HG02870 (cell line): ENCODE data around the gene HSPA9.

Experiments used
- ATAC-seq: cut with Tn5 transposase; IDR thresholded peaks from one replicate; pipeline ENCODE4 v1.9.1; 2021; ENCODE audit warnings: mild to moderate bottlenecking, moderate library complexity; ENCODE audit not compliant: unreplicated experiment

The HSPA9 gene

DNA sequence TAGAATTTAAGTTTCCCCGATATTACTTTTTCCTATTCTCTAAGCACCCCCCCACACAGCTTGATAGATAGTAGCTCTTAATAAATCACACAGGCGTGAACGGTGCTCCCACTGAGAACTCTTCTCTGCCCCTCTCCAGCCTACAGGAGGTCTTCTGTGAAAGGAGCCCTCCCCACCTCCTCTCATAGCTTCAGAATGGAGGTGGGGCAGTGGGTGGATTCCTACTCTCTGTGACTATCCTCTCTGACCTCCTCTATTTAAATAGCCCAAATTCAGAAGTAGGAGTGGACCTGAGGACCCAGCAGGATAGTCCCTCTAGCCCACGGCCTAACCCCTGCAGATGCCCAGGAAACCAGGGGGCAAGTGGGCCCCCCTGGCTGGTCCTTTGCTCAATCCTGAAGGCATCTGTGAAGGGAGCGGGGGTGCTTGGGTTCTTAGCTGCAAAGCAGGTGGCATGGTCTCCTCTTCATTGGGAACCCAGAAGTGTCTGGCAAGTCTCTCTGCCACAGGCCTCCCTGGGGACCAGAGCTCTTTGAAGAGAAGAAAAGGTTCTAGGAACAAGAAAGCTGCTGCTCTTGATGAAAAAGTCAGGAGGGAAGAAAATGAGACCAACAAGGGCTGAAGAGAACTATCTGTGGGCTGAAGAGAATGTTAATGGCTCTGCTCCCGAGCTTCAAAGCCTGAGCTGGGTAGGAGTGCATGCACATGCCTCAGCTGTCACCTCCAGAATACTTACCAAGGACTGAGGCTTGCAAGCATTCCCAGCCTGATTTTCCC is 21.1 kb upstream of the HSPA9 start:
- no peak for ATAC-seq

DNA sequence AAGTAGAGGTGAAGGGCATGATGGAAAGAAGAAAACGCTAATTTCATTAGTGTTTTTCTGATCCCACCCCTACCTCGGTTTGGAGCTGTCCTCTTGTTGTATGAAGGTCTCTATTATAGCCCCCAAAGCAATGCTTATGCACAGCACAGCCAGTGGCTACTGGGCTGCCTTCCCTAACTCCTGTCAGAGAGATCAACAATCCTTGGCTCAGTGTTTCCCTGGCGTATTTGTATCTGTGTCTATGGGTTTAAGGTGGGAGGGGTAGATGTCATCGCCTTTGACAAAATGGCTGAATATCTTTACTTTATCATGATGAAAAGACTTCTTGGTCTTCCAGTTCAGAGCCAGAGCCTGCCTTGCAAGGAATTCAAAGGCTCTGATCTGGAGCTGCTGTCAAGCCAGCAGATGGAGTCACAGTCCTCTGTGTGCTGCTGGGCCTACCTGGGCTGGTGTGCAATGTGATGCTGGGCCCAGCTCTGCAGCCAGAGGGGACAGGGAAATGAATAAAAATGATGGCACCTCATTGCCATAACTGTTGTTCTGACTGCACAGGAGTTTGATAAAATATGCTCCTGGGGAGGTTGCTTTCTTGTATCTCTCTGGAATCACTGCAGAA is 20.1 kb upstream of the HSPA9 start:
- no peak for ATAC-seq

- no peak for ATAC-seq
These were observed 19.3 kb upstream of the HSPA9 start for GRCh38 chr5:138594305-138595058.

DNA sequence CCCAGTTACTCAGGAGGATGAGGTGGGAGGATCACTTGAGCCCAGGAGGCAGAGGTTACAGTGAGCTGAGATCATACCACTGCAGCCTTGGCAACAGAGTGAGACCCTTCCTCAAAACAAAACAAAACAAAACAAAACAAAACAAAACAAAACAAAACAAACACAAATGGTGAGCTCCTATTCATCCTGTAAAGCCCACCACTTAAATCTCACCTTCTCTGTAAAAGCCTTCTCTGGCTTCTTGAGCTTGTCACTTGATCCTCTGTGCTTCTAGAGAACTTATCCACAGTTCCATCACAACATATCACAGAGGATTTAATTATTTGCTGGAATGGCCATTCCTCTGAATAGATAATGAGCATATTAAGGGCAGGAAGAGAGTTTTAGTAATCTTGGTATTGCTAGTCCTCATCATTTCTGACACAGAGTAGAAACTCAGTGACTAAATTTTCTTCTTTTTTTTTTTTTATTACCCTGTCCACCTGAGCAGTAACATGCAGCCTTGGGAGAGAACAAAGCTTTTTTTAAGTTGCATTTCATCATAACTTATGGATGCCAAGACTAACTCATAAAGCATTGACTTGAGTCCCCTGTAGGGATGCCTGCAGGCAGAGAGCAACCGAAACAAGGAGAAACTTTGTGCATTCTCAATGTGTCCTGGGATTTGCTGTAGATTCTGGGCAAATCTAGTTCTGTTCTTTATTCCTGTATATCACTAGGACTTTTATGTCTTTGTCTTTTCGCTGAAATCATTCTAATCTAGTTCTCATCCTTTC is 13.0 kb upstream of the HSPA9 start:
- no peak for ATAC-seq

- ATAC-seq, result no peak
These were observed 10.0 kb upstream of the HSPA9 start for GRCh38 chr5:138585157-138585556.

DNA sequence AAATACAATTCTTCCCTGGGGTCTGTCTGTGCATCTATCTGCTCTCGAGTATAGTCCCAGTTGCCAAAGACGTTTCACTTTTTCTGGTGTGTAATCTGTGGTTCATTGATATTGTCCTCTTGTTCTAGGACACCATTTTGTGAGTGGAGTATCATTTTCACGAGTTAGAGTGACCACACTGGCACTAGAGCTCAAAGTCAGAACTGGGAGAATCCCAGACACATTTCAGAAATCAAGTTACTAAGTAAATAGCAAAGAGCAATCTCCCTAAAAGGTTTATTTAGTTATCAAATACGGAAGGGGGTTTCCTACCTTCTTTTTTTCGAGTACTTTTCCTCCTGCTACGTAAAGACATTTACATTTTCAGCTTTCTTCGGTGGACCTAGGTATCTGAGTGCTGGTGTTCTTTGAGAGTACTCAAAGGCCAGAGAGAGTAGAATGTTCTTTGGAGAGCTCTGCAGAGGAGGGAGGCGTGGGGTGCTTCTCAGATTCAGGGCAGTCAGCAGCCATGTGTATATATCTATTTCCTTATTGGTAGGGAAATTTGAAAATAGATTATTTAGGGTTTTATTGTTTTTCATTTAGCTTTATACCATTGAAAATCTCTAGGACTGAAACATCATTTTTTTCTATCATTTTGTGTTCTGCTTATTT is 8.9 kb upstream of the HSPA9 start:
- ATAC-seq, result no peak

DNA sequence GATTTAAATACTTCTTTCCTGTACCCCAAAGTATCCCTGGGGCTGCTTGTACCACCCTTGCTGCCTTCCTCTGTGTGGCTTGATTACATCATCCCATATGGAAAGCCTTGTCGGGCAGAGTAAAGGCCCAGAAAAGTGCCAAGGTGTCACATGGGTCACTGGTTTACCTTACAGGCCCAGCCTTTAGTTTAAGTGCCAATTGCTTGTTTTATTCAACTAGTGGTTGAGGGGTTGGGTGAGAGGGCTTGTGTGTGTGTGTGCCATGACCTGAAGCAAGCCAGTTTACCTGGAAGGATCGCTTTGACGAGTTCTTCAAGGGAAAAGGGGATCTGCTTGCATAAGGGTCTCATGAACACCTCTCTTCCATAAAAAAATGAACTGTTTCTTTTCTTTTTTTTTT is 7.8 kb upstream of the HSPA9 start:
- ATAC-seq, result no peak

- ATAC-seq, result no peak
These were observed 5.6 kb upstream of the HSPA9 start for GRCh38 chr5:138580777-138581176.

- no peak for ATAC-seq
These were observed 4.8 kb upstream of the HSPA9 start for GRCh38 chr5:138580001-138580400.

DNA sequence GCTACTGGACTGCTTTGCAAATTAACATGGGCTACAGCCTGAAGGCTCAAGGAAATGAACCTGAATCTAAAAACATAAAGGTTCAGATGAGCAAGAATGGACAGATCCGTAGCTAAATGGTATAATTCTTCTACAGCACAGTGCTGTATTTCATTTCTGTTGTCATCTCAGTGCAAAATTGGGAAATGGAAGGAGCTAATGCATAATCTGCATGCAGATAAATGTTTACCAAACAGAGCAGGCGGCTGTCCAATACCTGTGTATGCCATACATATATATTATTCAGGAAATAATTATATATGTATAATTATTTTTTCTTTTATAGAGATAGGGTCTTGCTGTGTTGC is 4.3 kb upstream of the HSPA9 start:
- ATAC-seq, result no peak

GRCh38 chr5:138577452-138577851 is 2.3 kb upstream of the HSPA9 start:
- ATAC-seq, result no peak

DNA sequence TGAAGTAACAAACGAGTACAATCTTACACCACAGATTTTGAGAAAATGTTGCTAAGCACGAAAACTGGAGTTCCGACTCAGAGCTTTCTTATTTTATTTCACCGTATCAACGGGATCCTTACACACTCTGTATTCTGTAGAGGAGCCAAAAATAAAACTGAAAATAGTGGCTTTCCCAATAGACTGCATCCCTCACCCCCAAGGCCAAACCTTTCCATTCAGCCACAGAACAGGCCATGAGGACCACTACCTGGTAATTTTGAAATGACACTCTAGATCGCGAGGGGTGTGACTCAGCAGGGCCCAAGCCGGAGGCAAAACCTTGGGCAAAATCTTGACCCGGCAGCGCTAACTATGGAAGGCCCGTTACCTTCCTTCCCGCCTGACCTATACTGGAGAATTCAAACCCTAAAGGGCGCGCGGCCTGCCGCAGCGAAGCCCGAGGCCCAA is 432 bp downstream of the HSPA9 start:
- peak; percentile 21 for ATAC-seq

DNA sequence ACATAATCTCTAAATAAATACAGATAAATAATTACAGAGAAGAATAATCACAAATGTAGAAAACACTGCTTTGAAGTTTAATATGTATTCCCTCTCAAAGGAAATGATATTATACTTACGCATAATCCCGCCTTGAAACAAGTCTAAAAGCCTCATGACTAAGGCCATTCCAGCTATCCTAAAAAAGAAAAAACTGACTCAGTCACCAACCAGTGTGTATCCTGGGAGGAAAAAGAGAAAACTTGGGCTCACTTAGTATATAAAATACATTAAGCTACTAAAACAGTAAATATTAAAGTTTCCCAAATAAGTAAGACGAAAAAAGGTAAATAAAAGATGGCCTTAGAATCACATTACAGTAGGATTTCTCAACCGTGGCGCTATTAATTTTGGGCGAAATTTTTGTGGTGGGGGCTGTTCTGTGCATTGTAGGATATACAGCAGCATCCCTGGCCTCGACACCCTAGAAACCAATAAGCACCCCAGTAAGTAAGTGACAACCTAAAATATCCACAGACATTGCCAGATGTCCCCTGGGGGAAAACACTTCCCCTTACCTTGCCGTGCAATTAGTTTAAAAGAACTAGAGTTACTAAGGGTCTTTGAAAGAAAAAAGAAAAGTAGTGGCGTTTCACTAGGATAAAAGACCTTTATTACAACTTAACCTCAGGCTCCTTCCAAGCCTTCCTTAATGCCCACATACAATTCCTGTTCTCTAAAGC is 1.1 kb downstream of the HSPA9 start:
- no peak for ATAC-seq

DNA sequence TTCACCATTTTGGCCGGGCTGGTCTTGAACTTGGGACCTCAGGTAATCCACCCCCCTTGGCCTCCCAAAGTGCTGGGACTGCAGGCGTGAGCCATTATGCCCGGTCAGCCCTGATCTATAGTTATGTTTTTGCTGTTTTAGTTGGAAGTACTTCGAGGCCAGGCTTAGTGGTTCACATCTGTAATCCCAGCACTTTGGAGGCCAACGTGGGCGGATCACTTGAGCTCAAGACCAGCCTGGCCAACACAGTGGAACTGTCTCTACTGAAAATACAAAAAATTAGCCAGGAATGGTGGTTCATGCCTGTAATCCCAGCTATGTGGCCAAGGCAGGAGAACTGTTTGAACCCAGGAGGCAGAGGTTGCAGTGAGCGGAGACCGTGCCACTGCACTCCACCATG is 2.0 kb downstream of the HSPA9 start:
- ATAC-seq, result no peak

- ATAC-seq, result no peak
These were observed 4.3 kb downstream of the HSPA9 start for GRCh38 chr5:138570871-138571270.

DNA sequence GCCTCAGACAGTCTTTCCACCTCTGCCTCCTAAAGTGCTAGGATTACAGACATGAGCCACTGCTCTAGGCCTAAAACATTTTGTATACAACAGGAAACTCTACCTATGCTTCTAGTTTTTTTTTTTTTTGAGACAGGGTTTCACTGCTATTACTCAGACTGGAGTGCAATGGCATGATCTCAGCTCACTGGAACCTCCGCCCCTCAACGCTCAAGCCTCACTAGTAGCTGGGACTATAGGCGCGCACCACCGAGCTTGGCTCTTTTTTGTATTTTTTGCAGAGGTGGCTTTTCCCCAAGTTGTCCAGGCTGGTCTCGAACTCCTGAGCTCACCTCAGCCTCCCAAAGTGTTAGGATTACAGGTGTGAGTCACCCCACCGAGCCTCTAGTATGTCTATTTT is 5.4 kb downstream of the HSPA9 start:
- ATAC-seq, result no peak

- no peak for ATAC-seq
These were observed 7.0 kb downstream of the HSPA9 start for GRCh38 chr5:138568061-138568824.

DNA sequence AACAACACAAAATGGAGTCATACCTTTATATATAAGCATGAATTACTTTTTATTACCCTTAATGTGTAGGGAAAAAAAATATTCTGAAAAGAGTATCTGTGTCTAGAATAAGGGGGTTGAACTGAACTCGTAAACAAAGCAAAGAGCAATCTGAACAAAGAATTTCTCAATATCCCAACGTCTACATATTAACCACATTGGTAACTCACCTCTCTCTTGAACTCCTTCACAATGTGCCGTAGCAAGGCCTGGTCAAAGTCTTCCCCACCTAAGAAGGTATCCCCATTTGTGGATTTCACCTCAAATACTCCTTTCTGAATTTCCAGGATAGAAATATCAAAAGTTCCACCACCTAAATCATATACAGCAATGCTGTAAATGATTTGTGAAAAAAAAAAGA is 8.4 kb downstream of the HSPA9 start:
- no peak for ATAC-seq

- ATAC-seq, result no peak
These were observed 9.9 kb downstream of the HSPA9 start for GRCh38 chr5:138565100-138565821.
